ENCODE data around the gene GAA. TPM values are rescaled to one million over a fixed set of nuclear protein-coding genes. Genes with fewer than 3 reads are reported as not detected.

Gene GAA
- total RNA-seq, 4 donors from 2014 or later = 42.1 to 131 (median 83.2) TPM

GRCh38 chr17:80116921-80117380 is 15.6 kb downstream of the GAA start:
- H3K4me3 ChIP-seq (replicated peaks in 1 of 3) = no peak overlapping the region
- H3K27me3 ChIP-seq = no peaks in the 10 kb centered on the region
- no peaks in the 10 kb centered on the region for H3K9me3 ChIP-seq
- WGBS, 2 donors = 96% methylated on average over 3 to 12 of the region's 13 CpGs
- no peak for DNase-seq
- intact Hi-C loops (cut with DNase I) = no loop called here
- no peaks in the 10 kb centered on the region for H3K36me3 ChIP-seq
- H3K4me1 ChIP-seq = no peaks in the 10 kb centered on the region
- TF ChIP-seq POLR2A (IDR thresholded peaks at IDR 0.05) = no peak
- H3K27ac ChIP-seq = no peak overlapping the region

- Histone ChIP-seq H3K4me1 (no peaks in the 10 kb centered on the region), H3K27me3 (no peaks in the 10 kb centered on the region), H3K27ac (no peak overlapping the region), H3K36me3 (no peaks in the 10 kb centered on the region), H3K9me3 (no peaks in the 10 kb centered on the region), H3K4me3 (replicated peaks in 1 of 3) (no peak overlapping the region)
- no peak for DNase-seq
- intact Hi-C loops (cut with DNase I) = no loop called here
- WGBS, 2 donors = 68 to 96% methylated on average over 3 to 6 of the region's 31 CpGs
- no peak for TF ChIP-seq POLR2A (IDR thresholded peaks at IDR 0.05)
- TF ChIP-seq, protein P1, sequence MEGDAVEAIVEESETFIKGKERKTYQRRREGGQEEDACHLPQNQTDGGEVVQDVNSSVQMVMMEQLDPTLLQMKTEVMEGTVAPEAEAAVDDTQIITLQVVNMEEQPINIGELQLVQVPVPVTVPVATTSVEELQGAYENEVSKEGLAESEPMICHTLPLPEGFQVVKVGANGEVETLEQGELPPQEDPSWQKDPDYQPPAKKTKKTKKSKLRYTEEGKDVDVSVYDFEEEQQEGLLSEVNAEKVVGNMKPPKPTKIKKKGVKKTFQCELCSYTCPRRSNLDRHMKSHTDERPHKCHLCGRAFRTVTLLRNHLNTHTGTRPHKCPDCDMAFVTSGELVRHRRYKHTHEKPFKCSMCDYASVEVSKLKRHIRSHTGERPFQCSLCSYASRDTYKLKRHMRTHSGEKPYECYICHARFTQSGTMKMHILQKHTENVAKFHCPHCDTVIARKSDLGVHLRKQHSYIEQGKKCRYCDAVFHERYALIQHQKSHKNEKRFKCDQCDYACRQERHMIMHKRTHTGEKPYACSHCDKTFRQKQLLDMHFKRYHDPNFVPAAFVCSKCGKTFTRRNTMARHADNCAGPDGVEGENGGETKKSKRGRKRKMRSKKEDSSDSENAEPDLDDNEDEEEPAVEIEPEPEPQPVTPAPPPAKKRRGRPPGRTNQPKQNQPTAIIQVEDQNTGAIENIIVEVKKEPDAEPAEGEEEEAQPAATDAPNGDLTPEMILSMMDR (IDR thresholded peaks at IDR 0.05) = no peak
These were observed 16.4 kb downstream of the GAA start for GRCh38 chr17:80117491-80118401.

GRCh38 chr17:80118601-80119270 is 17.4 kb downstream of the GAA start:
- Histone ChIP-seq H3K27me3 (no peaks in the 10 kb centered on the region), H3K4me1 (no peaks in the 10 kb centered on the region), H3K9me3 (no peaks in the 10 kb centered on the region), H3K27ac (no peak overlapping the region), H3K36me3 (no peaks in the 10 kb centered on the region), H3K4me3 (replicated peaks in 1 of 3) (no peak overlapping the region)
- intact Hi-C loops (cut with DNase I) = no loop called here
- TF ChIP-seq, protein P1 (IDR thresholded peaks at IDR 0.05) = no peak
- TF ChIP-seq POLR2A (IDR thresholded peaks at IDR 0.05) = no peak
- 86 to 92% methylated on average over 9 to 30 of the region's 35 CpGs for WGBS, 2 donors
- no peak for DNase-seq

DNA sequence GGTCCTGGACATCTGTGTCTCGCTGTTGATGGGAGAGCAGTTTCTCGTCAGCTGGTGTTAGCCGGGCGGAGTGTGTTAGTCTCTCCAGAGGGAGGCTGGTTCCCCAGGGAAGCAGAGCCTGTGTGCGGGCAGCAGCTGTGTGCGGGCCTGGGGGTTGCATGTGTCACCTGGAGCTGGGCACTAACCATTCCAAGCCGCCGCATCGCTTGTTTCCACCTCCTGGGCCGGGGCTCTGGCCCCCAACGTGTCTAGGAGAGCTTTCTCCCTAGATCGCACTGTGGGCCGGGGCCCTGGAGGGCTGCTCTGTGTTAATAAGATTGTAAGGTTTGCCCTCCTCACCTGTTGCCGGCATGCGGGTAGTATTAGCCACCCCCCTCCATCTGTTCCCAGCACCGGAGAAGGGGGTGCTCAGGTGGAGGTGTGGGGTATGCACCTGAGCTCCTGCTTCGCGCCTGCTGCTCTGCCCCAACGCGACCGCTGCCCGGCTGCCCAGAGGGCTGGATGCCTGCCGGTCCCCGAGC is 17.9 kb downstream of the GAA start:
- WGBS, 2 donors = 91 to 92% methylated on average over 15 of the region's 24 CpGs
- Histone ChIP-seq H3K4me3 (replicated peaks in 1 of 3) (no peak overlapping the region), H3K36me3 (no peaks in the 10 kb centered on the region), H3K27me3 (no peaks in the 10 kb centered on the region), H3K4me1 (peaks cover 0 to 1% of the 10 kb centered on the region in 2 donors), H3K27ac (no peak overlapping the region), H3K9me3 (no peaks in the 10 kb centered on the region)
- no peak for DNase-seq
- no peak for TF ChIP-seq POLR2A (IDR thresholded peaks at IDR 0.05)
- TF ChIP-seq, protein P1 (IDR thresholded peaks at IDR 0.05) = no peak
- intact Hi-C loops (cut with DNase I) = no loop called here

DNA sequence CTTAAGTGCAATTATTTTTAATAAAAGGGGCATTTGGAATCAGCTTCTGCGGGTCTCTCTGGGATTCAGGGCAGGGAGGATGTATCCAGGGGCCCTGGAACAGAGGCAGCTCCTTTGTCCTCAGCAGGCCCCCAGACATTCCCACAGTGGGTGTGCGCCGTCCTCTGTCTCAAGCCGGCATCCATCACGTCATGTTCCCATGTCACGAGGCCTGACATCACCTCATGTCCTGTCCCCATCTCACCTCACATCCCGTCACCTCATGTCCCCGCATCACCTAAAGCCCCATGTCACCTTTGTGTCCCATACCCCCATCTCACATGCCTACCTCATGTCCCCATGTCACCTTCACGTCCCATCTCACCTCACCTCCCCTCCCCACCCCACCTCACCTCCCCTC is 18.5 kb downstream of the GAA start:
- intact Hi-C loops (cut with DNase I) = no loop called here
- Histone ChIP-seq H3K36me3 (no peaks in the 10 kb centered on the region), H3K27me3 (no peaks in the 10 kb centered on the region), H3K9me3 (no peaks in the 10 kb centered on the region), H3K27ac (no peak overlapping the region), H3K4me1 (peaks cover 0 to 6% of the 10 kb centered on the region in 2 donors), H3K4me3 (replicated peaks in 1 of 3) (no peak overlapping the region)
- WGBS, 2 donors = 91 to 95% methylated on average over 9 of the region's 9 CpGs
- no peak for DNase-seq
- no peak for TF ChIP-seq POLR2A (IDR thresholded peaks at IDR 0.05)
- TF ChIP-seq, protein P1 (IDR thresholded peaks at IDR 0.05) = no peak
